ENCODE data around the gene FAM114A1. TPM values are rescaled to one million over a fixed set of nuclear protein-coding genes. Genes with fewer than 3 reads are reported as not detected.

Gene FAM114A1
- total RNA-seq, 1 donor from 2014 or later: 105 TPM

DNA sequence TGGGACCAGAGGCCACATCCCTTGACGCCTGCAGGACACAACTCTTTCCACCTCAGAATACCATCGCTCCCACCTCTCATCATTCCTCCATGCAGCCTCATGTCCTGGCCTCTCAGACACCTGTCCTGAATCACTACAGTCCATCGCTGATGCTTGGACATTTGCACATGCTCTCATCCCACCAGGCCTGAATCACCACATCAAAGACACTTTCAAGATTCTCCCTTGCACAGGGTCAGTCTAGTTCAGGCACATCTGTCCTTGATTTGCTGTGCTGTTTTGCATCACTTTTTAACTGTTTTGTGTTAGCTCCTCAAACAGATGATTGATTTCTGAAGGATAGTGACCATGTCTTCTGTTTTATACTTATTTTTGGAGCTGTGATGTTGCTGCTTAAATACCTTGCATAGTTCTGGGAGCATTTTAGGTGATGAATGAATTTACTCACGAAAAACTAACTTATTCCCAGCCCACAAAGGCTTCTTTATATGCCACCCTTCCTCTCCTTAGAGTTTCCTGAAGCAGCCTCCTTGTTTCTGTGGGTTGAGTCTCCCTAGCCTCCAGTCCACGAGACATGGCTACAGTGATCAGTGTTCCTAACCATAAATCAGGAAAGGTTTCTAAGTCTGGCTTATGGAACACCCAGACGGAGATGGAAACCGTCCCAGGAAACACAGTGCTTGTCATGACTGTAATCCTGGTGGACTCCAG is 2.6 kb downstream of the FAM114A1 start:
- DNase-seq (ENCODE audit: extremely low spot score in 2 of 2): no peak
- TF ChIP-seq POLR2AphosphoS5 (IDR thresholded peaks at IDR 0.05; ENCODE audit: insufficient read depth in 1 of 2, low read depth in 1 of 2) (no peak), POLR2A (IDR thresholded peaks at IDR 0.05) (no peak), CTCF (IDR thresholded peaks at IDR 0.05) (no peak)
- no peaks in the 10 kb centered on the region for H3K27me3 ChIP-seq
- H3K9me3 ChIP-seq: no peaks in the 10 kb centered on the region
- H3K4me1 ChIP-seq: peaks cover 63% of the 10 kb centered on the region
- H3K36me3 ChIP-seq: no peaks in the 10 kb centered on the region
- H3K4me3 ChIP-seq: no peak overlapping the region
- peak overlapping the region; percentile 98 for H3K27ac ChIP-seq
- intact Hi-C loops (cut with DNase I): no loop called here

- Histone ChIP-seq H3K27ac (peak overlapping the region; percentile 98), H3K9me3 (no peaks in the 10 kb centered on the region), H3K36me3 (no peaks in the 10 kb centered on the region), H3K4me3 (no peak overlapping the region), H3K4me1 (peaks cover 63% of the 10 kb centered on the region), H3K27me3 (no peaks in the 10 kb centered on the region)
- no peak for TF ChIP-seq POLR2AphosphoS5 (IDR thresholded peaks at IDR 0.05; ENCODE audit: insufficient read depth in 1 of 2, low read depth in 1 of 2)
- no peak for TF ChIP-seq POLR2A (IDR thresholded peaks at IDR 0.05)
- TF ChIP-seq CTCF (IDR thresholded peaks at IDR 0.05): no peak
- intact Hi-C loops (cut with DNase I): no loop called here
- no peak for DNase-seq (ENCODE audit: extremely low spot score in 2 of 2)
Observed at GRCh38 chr4:38871593-38871992, 4.0 kb downstream of the FAM114A1 start.

GRCh38 chr4:38872620-38873019 is 5.0 kb downstream of the FAM114A1 start:
- DNase-seq (ENCODE audit: extremely low spot score in 2 of 2): no peak
- Histone ChIP-seq H3K9me3 (no peaks in the 10 kb centered on the region), H3K4me1 (peaks cover 63% of the 10 kb centered on the region), H3K27me3 (no peaks in the 10 kb centered on the region), H3K4me3 (no peak overlapping the region), H3K36me3 (no peaks in the 10 kb centered on the region), H3K27ac (peak overlapping the region; percentile 98)
- TF ChIP-seq POLR2AphosphoS5 (IDR thresholded peaks at IDR 0.05; ENCODE audit: insufficient read depth in 1 of 2, low read depth in 1 of 2) (peak in 1 of 2 donors; percentile 19), CTCF (IDR thresholded peaks at IDR 0.05) (no peak)
- intact Hi-C loops (cut with DNase I): no loop called here

DNA sequence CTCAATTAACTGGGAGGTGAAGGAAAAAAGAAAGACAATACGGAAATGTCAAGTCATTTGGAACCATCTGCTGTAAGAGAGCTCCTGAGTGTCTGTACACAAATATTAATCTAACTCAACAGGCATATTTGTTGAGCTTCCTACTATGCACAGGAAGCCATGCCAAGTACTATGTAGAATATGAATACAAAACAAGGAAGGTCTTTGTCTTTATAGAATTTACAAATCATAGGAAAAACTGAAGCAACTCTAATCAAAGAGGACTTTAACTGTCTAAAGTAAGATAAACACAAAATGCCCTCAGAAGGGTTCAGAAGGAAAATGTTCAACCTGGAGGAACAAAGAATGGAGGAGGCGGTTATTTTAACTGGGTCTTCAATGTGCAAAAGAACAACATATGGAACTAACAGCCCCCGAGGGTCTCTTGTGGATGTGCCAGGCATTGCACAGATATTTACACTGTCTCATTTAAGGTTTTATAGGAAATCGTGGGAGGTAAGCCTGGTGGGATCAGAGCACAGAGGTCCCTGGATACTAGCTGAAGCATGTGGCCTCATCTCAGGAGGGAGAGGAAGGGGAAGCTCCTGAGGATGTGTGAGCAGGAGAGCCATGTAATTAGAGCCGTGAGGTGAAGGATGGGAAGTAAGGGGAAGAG is 5.8 kb downstream of the FAM114A1 start:
- peaks cover 0 to 6% of the 10 kb centered on the region in 2 donors for H3K36me3 ChIP-seq
- no peaks in the 10 kb centered on the region for H3K9me3 ChIP-seq
- no peak overlapping the region for H3K4me3 ChIP-seq
- peak overlapping the region; percentile 98 for H3K27ac ChIP-seq
- no peak for DNase-seq (ENCODE audit: extremely low spot score in 2 of 2)
- H3K27me3 ChIP-seq: no peaks in the 10 kb centered on the region
- peaks cover 57% of the 10 kb centered on the region for H3K4me1 ChIP-seq
- intact Hi-C loops (cut with DNase I): no loop called here
- no peak for TF ChIP-seq POLR2A (IDR thresholded peaks at IDR 0.05)
- no peak for TF ChIP-seq CTCF (IDR thresholded peaks at IDR 0.05)
- TF ChIP-seq POLR2AphosphoS5 (IDR thresholded peaks at IDR 0.05; ENCODE audit: insufficient read depth in 1 of 2, low read depth in 1 of 2): no peak

GRCh38 chr4:38876636-38877035 is 9.0 kb downstream of the FAM114A1 start:
- H3K27ac ChIP-seq: no peak overlapping the region
- intact Hi-C loops (cut with DNase I): no loop called here
- DNase-seq (ENCODE audit: extremely low spot score in 2 of 2): no peak
- H3K4me3 ChIP-seq: no peak overlapping the region
- H3K36me3 ChIP-seq: peaks cover 0 to 34% of the 10 kb centered on the region in 2 donors
- H3K27me3 ChIP-seq: no peaks in the 10 kb centered on the region
- H3K4me1 ChIP-seq: peaks cover 25% of the 10 kb centered on the region
- TF ChIP-seq CTCF (IDR thresholded peaks at IDR 0.05): no peak
- no peak for TF ChIP-seq POLR2A (IDR thresholded peaks at IDR 0.05)
- TF ChIP-seq POLR2AphosphoS5 (IDR thresholded peaks at IDR 0.05; ENCODE audit: insufficient read depth in 1 of 2, low read depth in 1 of 2): no peak
- no peaks in the 10 kb centered on the region for H3K9me3 ChIP-seq
